ENCODE data around the gene SCN5A.

- no peak for TF ChIP-seq USF1 (IDR thresholded peaks at IDR 0.05; ENCODE audit: borderline replicate concordance, low read depth)
- no peak for TF ChIP-seq MXI1 (IDR thresholded peaks at IDR 0.05; ENCODE audit: low read depth, low read length)
- TF ChIP-seq CTCF (IDR thresholded peaks at IDR 0.05): no peak
- no peak for TF ChIP-seq JUND (IDR thresholded peaks at IDR 0.05)
- TF ChIP-seq, protein P1, sequence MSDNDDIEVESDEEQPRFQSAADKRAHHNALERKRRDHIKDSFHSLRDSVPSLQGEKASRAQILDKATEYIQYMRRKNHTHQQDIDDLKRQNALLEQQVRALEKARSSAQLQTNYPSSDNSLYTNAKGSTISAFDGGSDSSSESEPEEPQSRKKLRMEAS (IDR thresholded peaks at IDR 0.05; ENCODE audit: low read depth): no peak
- no peak for TF ChIP-seq YY1 (IDR thresholded peaks at IDR 0.05; ENCODE audit: low read depth)
- TF ChIP-seq RXRA (IDR thresholded peaks at IDR 0.05; ENCODE audit: borderline replicate concordance, low read depth): no peak
- no peak for TF ChIP-seq FOXJ3 (CRISPR knock-in tag; IDR thresholded peaks at IDR 0.05)
- TF ChIP-seq POLR2AphosphoS5 (IDR thresholded peaks at IDR 0.05; ENCODE audit: low read depth, low read length): no peak
- TF ChIP-seq EZH2phosphoT487 (IDR thresholded peaks at IDR 0.05; ENCODE audit: borderline replicate concordance, low read depth): no peak
- no peak for TF ChIP-seq NFIC (IDR thresholded peaks at IDR 0.05; ENCODE audit: borderline replicate concordance)
These were observed 48.9 kb downstream of the SCN5A start for GRCh38 chr3:38600551-38600950.

Data from SK-N-SH (cell line).